SU-DHL-6 (cell line): ENCODE data around the gene PTPRN2.

Experiments
- EZH2phosphoT487 ChIP-seq: fragments of 200-600 bp; sonication (generic), shearing (Covaris generic); conservative IDR thresholded peaks from 2 replicates; pipeline ENCODE4 v1.6.1; 2018; ENCODE audit warnings: mild to moderate bottlenecking, antibody characterized with exemption, low read length, moderate library complexity, mixed read lengths
- TF ChIP-seq, protein P1 (sequence below): fragments of 200-600 bp; sonication (generic); IDR thresholded peaks from one replicate; pipeline ENCODE4 v1.5.1; 2017; ENCODE audit warnings: antibody characterized with exemption, mild to moderate bottlenecking, low read length, moderate library complexity; ENCODE audit not compliant: insufficient read depth, poor library complexity, severe bottlenecking

DNA sequence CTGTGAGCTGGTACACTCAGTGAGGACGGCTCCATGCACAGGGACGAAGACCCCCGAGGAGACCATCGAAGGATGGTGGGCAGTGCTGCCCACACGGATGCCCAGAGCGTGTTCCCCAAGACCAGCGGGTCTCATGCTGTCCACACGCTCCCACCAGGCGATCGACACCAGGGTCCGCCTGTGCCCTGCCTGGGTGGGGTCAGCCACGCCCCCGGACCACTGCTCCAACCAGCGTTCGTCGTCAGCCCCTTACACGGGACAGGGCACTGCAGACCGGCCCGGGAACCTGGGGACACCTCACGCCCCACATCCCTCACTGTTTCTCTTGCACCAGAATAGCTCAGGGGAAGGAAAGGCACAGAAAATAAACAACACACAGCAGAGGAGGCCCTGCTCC, 1027.4 kb downstream of the PTPRN2 start:
- TF ChIP-seq, protein P1, sequence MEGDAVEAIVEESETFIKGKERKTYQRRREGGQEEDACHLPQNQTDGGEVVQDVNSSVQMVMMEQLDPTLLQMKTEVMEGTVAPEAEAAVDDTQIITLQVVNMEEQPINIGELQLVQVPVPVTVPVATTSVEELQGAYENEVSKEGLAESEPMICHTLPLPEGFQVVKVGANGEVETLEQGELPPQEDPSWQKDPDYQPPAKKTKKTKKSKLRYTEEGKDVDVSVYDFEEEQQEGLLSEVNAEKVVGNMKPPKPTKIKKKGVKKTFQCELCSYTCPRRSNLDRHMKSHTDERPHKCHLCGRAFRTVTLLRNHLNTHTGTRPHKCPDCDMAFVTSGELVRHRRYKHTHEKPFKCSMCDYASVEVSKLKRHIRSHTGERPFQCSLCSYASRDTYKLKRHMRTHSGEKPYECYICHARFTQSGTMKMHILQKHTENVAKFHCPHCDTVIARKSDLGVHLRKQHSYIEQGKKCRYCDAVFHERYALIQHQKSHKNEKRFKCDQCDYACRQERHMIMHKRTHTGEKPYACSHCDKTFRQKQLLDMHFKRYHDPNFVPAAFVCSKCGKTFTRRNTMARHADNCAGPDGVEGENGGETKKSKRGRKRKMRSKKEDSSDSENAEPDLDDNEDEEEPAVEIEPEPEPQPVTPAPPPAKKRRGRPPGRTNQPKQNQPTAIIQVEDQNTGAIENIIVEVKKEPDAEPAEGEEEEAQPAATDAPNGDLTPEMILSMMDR: no peak
- no peak for TF ChIP-seq EZH2phosphoT487
